T1000 (cell line): ENCODE measurements around the gene MPZL1.

ENCODE experiments used
- DNase-seq: peaks from one replicate; lab custom pipeline; 2025; ENCODE audit warnings: mixed read lengths; lab: John Stamatoyannopoulos, UW

The MPZL1 gene

DNA sequence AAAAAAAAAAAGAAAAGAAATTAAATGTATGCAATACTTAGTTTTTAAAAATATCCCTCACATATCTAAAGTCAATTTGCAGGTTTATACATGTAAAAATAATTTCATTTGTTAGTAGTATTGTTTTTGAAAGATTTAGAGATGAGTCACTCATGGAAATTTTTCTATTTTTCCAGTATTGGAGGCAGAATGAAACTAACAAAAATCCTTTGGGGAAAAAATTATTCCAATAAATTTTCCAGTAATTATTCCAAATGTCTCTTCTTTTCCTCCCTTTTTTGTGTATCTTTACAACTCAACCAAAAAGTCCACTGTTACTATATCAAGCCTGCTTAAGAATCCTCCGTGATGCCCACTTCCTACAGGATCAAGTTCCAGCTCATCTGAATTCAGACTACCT lies 29.9 kb downstream of the MPZL1 start:
- DNase-seq, result no peak

DNA sequence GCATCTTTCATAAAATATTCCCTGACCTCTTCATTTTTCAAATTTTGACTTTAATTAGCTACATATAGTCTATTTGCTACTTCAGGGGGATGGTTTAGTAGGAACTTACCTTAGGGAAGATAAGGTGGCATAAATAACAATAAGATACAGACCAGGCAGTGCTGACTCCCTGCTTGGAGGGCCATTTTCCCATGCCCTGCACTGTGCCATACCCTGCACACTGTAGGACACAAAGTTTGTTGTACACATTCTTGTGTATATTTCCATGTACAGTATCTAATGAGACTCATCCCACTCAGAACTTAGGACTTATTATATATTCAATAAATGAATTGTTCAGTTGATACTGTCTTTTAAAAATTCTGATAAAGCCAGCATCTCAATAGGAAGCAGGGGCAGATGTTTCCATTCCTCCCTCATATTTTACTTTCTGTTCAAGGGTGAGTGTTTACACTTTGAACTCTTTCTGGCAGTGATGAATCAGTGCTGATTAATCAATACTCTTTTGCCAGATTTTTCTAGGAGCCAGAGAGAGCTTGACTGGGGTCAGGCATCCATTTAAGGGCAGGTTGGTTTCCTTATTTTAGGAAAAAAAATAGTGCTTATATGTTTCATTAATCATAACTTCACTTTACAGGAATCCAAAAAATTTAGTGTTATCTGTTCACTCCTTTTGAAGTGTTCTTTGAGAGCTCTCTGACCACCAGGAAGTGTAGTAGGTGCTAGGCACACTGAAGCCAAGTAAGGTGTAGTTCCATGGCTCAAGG lies 30.6 kb downstream of the MPZL1 start:
- no peak for DNase-seq

DNA sequence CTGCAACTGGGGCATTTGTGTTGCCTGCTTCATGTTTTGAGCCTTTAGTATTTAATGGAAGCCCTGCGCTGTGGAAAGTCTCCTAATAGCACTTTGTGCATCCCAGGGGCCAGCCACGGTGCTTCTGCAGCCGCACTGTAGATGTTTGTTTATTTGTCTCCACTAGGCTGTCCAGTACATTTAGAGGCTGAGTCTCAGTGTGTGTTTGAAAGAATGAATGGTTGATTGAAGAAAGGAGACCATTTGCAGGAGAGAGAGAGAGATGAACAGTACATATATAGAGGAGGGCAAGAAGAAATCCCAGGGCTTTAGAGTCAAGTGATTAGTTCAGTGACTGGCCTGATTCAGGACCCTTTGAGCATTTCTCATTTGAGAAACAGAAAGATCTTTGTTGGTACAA lies 33.9 kb downstream of the MPZL1 start:
- DNase-seq, result no peak

DNA sequence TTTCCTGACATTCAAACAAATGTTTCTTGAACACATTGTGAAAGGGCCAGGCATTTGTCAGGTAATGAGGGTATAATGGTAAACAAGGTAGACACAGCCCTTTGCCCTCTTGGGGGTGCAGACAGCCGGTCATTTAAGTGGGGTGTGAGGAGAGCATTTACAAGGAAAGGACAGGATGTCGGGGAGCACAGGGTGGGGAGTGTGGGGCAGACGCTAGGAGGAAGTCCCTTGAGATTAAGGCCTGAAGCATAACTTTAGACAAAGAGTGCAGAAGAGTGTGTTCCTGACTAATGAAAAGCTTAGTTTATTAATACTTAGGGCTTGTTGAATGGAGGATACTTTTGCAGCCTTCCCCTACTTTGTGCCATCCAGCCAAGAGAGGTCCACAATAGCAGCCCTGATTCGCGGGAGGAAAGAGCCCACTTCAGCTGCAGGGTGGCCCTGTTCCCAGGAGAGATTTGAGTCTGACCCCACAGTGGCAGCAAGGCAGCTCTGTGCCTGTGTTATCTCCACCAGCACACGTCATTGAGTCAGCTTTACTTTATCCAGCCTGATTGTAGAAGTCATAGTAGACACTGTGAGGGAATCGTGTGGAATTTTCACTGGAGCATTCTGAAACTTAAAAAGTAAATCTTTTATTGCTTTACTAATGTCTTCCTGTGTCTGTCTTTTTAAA lies 35.1 kb downstream of the MPZL1 start:
- no peak for DNase-seq

DNA sequence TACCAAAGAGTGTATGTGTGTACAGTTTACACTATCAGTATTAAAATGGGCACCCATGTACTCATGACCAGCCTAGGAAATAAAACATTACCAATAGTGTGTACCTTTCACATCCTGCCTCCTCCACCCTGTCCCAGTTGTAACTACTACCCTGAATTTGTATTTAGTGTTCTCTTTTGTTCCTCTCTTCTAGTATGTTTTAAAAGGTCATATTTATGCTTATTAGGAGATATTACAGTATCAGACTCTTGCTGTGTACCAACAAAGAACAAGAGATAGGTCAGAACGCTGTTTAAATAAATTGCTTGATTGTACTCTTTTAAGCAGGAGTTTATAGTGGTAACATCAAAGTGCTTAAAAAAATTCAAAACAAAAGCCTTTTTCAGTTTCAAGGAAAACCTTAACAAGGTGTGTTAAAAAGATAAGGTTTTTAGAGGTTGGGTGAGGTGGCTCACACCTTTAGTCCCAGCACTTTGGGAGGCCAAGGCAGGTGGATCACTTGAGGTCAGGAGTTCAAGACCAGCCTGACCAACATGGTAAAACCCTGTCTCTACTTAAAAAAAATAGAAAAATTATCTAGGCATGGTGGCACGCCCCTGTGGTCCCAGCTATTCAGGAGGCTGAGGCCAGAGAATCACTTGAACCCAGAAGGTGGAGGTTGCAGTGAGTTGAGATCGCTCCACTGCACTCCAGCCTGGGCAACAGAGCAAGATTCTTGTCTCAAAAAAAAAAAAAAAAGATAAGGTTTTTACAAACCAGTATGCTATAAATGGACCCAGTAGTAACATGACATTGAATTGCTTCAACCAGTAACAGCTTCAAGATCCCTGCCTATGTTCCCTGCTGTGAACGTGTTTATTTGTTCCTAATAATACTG lies 35.9 kb downstream of the MPZL1 start:
- no peak for DNase-seq

DNA sequence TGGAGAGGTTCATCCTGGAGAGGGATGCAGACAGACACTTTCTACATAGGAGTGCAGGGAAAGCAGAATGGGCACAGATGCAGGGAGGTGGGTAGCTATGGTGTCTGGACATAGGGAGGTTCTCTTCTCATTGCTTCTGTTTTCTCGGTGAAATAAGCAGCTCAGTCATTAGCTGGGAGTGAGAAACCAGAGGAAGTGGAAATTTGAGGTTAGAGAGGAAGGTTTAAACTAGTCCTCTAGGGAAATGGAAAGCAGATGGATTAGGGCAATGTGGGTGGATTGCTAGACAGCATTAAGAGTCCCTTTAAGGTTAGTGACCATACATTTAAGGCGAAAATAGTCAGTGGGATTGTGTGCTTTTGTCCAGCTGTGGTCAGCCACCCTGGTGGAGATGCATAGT lies 39.6 kb downstream of the MPZL1 start:
- DNase-seq, result no peak

DNA sequence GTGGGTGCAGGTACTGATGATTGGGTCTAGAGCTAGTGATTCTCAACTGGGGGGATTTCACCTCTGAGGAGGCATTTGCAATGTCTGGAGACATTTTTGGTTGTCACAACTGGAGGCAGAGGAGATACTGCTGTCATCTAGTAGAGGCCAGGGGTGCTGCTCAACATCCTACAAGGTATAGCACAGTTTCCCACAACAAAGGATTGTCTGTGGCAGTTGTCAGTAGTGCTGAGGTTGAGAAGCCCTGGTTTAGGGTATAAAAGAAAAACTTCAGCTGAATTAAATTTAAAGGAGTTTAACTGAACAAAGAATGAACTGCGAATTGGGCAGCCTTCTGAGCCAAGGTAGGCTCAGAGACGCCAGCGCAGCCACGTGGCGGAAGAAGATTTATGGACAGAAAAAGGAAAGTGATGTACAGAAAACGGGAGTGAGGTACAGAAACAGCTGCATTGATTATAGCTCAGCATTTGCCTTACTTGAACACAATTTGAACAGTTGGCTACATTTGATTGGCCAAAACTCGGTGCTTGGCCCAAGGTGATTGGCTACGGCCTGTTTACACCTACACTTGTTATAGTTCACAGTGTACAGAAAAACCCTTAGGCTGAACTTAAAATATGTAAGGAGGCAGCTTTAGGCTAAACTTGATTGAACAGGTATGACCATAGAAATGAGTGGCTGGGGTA lies 40.4 kb downstream of the MPZL1 start:
- DNase-seq, result no peak

DNA sequence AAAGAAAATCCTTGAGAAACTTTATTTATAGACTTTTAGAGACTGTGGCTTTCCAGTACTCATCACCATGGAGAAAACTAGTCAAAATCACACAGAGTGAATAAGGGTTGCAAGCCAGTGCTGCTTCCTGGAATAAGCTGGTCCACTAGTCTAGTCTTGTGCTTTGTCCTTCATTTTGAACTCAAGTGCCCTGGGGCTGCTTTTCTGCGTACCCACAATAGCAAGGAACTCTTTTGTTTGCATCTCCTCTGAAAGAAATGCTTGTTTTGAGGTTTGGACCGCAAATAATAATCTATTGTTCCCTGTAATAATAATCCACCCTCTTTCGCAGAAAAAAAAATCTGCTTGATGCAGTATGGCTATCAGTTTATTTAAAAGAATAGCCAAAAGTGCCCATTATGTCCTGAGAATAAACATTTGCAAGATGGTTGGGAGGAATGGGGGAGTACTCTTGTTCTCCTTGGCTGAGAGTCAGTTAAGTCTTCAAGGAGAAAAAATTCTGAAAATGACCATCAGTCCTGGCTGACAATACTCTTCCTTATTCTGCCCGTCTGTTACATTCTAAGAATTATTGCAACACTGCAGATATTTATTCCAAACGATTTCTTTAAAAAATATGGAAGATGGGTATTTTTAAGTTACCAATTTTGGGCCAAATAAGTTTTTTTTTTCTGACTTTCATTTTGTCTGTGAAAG lies 41.9 kb downstream of the MPZL1 start:
- no peak for DNase-seq

DNA sequence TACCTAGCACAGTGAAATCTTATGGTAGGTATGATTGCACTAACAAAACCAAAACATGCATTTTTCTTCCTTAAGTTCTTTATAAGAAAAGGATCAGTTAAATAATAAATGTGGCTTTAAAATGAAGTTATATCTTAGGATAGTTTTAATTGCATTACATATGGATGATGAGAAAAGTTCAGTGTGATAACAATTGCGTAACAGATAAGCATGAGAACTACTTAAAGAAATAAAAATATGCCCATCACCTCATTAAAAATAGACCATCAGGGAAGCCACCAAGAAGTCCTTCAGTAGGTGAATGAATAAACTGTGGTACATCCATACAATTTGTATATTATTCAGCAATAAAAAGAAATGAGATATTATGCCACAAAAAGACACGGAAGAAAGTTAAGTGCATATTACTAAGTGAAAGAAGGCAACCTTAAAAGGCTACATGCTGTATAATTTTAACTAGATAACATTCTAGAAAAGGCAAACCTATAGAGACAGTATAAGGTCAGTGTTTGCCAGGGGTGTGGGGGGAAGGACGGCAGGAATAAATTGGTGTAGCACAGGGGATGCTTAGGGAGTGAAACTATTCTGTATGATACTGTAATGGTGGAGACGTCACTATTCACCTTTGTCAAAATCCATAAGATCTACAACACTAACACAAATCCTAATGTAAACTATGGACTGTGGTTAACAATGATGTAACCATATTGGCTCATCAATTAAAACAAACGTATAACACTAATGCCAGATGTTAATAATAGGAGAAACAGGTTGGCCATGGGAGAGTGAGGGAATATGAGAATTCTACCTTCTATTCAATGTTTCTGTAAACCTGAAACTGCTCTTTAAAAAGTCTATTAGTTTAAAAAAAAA lies 42.9 kb downstream of the MPZL1 start:
- DNase-seq, result no peak

DNA sequence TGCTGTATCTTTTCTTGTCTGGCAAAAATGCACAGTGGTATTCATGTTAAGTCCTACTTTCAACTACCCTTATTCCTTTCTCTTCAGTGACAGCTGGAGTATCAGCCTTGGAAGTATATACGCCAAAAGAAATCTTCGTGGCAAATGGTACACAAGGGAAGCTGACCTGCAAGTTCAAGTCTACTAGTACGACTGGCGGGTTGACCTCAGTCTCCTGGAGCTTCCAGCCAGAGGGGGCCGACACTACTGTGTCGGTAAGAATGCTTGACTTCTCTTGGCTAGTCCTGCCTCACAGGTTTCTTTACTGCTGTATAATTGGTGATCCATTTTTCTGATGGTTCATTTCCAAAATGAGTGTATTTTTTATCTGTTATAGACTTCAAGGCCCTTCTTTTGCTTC lies 43.7 kb downstream of the MPZL1 start:
- DNase-seq, result no peak

DNA sequence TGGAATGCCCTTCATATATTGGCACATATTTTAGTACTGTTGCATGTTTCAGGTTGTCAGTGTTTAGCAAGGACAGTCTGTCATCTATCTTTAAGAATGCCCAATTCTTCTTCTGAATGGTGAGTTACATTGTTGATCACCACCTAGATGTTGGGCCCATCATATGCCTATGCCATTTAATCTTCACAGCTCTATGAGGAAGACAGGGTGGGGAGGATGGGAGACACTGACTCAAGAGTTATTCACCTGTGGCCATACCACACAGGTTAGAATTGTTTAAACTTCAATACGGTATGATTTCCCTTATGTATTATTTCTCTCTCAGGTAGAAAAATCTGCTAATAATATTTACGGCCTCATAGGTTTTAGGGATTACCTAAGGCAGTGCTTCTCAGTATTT lies 44.8 kb downstream of the MPZL1 start:
- no peak for DNase-seq

DNA sequence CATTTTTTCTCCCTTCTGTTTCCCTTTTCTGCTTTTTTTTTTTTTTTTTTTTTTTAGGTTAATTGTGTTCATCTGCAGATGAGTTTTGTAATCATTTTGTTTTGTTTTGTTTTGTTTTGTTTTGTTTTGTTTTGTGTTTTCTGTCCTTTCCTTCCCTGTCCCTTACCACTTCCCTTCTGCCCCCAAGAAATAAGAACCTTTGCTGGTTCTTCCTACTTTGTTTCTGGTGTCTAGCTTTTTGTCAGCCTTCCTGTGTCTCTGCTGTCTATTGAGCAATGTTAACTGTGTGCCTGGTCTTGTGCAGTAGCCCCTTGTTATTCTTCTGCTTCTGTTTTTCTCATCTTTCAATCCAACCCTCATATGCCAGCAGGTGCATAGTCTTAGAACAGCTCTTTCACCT lies 46.0 kb downstream of the MPZL1 start:
- DNase-seq, result no peak

DNA sequence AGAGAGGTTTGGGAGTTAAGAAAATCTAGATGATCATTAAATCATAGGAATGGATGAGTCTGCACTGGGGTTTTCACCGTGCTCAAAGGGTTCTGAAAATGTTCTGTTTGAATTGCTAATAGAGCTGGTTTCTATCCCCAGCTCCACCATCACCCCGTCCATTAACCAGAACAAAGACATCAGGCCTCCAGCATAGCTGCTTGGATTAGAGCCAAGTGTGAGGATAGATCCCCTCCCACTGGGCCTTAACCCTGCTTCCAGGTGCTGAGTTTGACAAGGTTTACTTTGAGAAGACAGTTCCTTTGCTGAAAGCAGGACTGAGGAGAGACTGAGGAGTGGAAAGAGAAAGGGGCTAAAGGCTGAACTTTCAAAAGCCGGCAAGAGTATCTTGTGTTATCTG lies 48.3 kb downstream of the MPZL1 start:
- DNase-seq, result no peak

DNA sequence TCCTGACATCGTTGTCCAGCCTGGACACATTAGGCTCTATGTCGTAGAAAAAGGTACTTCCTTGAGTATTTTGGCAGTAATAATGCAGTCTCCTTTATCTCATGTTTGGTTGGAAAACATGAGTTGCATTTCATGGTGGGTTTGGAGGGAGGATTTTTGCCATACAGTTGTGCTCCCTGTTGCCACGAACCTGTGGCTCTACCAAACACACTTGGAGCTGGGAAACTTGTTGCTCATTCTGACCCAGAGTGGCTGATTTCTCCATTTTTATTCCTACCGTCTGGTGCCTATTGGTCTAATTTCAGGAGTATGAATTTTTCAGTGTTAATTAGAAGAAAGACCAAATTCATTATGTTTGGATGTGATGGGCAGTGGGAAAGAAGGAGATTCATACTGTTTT lies 50.7 kb downstream of the MPZL1 start:
- no peak for DNase-seq

DNA sequence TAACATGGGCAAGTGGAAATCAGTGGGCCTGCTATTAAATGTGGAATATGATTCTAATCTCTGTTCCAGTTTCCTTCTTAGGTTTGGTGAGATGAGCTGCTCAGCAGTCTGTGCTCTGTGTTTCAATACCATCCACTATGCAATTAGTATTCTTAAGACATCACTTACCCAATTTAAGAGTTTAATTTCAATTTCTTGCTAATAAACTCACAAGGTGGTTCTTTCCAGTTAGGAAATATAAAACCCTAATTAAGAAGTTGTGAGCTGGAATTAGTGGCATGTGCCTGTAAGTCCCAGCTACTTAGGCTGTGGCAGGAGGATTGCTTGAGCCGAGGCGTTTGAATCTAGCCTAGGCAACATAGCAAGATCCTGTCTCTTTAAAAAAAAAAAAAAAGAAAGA lies 51.7 kb downstream of the MPZL1 start:
- no peak for DNase-seq

DNA sequence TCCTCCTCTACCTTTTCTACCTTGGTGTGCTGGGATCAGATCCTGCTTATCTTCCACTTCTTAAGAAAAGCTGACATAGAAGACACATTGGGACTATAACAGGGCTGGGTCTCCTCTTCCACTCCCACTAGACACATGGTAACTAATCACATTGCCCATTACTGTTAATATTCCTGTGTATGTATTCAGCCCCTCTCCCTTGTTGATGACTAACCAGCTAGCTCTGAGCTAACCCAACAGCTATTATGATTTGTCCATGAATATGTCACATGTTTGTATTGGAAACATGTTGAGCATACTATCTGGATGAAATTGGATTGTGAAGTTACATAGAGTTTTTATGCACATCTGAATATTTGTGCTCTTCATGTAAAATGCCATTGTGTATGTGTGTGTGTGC lies 52.9 kb downstream of the MPZL1 start:
- DNase-seq, result no peak

DNA sequence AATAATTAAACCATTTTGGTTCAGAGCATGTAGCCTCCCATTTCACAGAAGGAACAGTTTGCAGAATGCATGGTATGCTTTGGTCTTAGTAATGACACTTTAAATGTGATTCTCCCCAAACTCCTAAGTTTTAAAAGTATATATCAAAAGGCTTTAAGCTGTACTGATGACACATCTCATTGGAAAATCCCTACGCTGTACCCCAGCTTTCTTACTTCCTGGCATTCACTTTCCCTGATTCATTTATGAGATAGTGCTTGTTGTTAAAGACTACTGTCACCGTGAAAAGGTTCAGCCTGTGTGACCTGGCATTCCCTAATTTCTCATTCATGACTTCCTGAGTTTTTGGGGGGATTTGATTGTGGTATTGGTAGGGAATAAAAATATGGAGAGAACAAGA lies 53.4 kb downstream of the MPZL1 start:
- no peak for DNase-seq

DNA sequence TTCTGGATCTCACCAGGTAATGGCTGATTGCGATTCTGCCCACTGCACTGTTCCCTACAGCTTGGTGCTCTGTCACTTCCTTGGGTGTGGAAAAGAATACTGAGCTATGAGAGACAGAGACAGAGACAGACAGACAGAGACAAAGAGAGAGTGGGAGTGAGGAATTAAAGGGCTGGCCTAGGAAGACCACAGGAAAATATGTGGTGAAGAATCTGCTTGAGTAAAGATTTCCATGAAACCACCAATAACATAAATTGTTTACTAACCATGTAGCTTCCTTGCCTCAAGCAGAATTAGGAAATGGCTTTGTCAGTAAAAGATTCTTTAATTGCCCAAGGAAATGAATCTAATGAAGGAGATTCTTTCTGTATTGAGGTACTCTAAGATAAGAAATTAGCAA lies 54.4 kb downstream of the MPZL1 start:
- no peak for DNase-seq

DNA sequence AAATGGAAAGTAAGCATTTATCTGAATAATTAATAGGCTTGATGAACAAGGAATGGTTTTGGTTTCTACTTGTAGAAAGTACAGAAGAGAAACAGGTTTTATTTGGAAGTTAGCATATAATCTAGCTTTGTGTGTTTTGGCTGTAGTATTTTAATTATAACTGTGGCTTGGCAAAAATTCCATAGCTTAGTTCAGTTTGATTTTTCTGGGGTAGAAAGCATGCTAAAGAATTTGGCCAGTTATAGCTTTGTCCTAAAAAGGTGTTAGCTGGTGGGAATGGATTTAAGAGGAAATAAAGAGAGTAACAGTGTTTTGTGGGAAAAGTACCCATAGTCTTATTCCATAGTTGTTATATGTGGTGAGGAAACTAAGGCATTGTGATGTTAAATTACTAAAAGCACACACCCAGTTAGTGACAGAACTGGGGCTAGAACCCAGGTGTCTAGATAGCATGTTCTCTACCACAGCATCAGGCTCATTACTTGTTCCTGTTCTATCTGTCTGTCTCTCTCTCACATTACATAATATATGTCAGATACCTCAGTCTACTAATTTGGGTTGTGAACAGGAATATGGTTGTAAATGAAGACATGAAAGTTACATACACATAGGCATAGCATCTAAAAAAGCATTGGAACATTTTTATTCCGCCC lies 55.0 kb downstream of the MPZL1 start:
- DNase-seq, result no peak

DNA sequence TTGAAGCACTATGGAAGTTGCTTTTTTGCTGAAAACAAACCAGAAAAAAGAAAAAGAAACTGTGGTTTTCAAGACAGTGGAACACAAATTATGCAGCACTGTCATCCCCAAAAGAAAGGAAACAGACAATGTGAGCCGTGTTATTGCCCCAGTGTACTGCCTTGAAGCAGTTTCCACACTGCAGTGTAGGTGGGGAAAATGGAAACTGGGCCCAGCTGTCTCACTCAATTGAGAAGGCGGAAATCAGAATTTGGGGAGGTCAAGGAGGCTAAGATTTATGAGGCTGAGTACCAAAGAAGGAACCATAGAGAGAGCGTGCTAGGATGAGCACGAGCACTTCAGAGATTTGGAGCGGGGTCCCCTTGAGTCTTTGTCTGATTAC lies 55.5 kb downstream of the MPZL1 start:
- DNase-seq, result no peak
